GM12878 (cell line): ENCODE measurements around the gene PAX6. TPM values are rescaled to one million over a fixed set of nuclear protein-coding genes. Genes with fewer than 3 reads are reported as not detected.

ENCODE experiments used
- ATAC-seq: fragments of 200-7000 bp; cut with Tn5 transposase; 3 replicates; pipeline ENCODE4 v1.9.1; 2020; ENCODE audit warnings: mild to moderate bottlenecking, moderate library complexity
- BruUV-seq: library from RNA; stranded (reverse); fragments of 400-500 nt; replicated peaks from 2 replicates; lab custom pipeline; 2021; lab: Mats Ljungman, UMichigan
- CTCF ChIA-PET: fragments of 300-600 bp; sonication (Branson Sonifier 250); formaldehyde crosslinking; extraction: SDS; loops from one replicate; lab custom pipeline; 2021; ENCODE audit warnings: inconsistent platforms; lab: Yijun Ruan, JAX
- POLR2A ChIA-PET: fragments of 350-600 bp; formaldehyde crosslinking; extraction: SDS; loops from one replicate; lab custom pipeline; 2021; ENCODE audit warnings: inconsistent platforms; lab: Charles Lee
- RAD21 ChIA-PET: fragments of 300-600 bp; sonication (Branson Sonifier 250); formaldehyde crosslinking; loops from one replicate; lab custom pipeline; 2023; ENCODE audit warnings: antibody characterized with exemption; ENCODE audit not compliant: unreplicated experiment; lab: Charles Lee
- SMC1A ChIA-PET: fragments of 300-600 bp; sonication (Branson Sonifier 250); formaldehyde crosslinking; loops from one replicate; lab custom pipeline; 2023; ENCODE audit not compliant: unreplicated experiment, uncharacterized antibody; lab: Charles Lee
- DNase-seq: peaks from one replicate; pipeline ENCODE4 v3.0.0-alpha.2; 2011; ENCODE audit warnings: low read depth, low spot score
- FAIRE-seq: peaks from 3 replicates; lab custom pipeline; 2011; peaks lifted over from hg19 to GRCh38; lab: Jason Lieb, UNC
- H2AFZ ChIP-seq: 2 replicates; pipeline ENCODE4 v1.6.0; 2011; ENCODE audit warnings: low read depth, low read length, control low read depth; ENCODE audit not compliant: control insufficient read depth
- H3K27ac ChIP-seq: 2 replicates; pipeline ENCODE4 v1.5.1; 2011; ENCODE audit warnings: control low read depth; ENCODE audit not compliant: control insufficient read depth, insufficient read depth
- H3K27me3 ChIP-seq, 2 experiments: replicated peaks in 1 of 2; 2 replicates each; pipeline versions ENCODE4 v1.6.0 to v1.6.1; 2011; ENCODE audit warnings: low read length in 1 of 2; ENCODE audit not compliant: control insufficient read depth in 2 of 2, insufficient read depth in 2 of 2
- H3K36me3 ChIP-seq, 2 experiments: 2 replicates each; pipeline ENCODE4 v1.5.1; 2011; ENCODE audit warnings: low read length in 1 of 2; ENCODE audit not compliant: control insufficient read depth in 2 of 2, insufficient read depth in 2 of 2
- H3K4me1 ChIP-seq: 2 replicates; pipeline ENCODE4 v1.6.1; 2011; ENCODE audit warnings: mild to moderate bottlenecking, low read length, moderate library complexity, mixed read lengths; ENCODE audit not compliant: control insufficient read depth, insufficient read depth
- H3K4me2 ChIP-seq: 2 replicates; pipeline ENCODE4 v1.6.0; 2011; ENCODE audit warnings: control low read depth; ENCODE audit not compliant: control insufficient read depth, insufficient read depth
- H3K4me3 ChIP-seq: fragments of 200-600 bp; sonication (generic); 2 replicates; pipeline ENCODE4 v1.5.1; 2016
- H3K79me2 ChIP-seq: 2 replicates; pipeline ENCODE4 v1.6.0; 2011; ENCODE audit warnings: low read length; ENCODE audit not compliant: control insufficient read depth, insufficient read depth
- H3K9ac ChIP-seq: 2 replicates; pipeline ENCODE4 v1.8.0; 2011; ENCODE audit warnings: low read length, control low read depth, mixed read lengths; ENCODE audit not compliant: control insufficient read depth, insufficient read depth
- H3K9me3 ChIP-seq: replicated peaks from 3 replicates; pipeline ENCODE4 v1.5.1; 2011; ENCODE audit warnings: mild to moderate bottlenecking, low read length; ENCODE audit not compliant: control insufficient read depth, insufficient read depth
- H4K20me1 ChIP-seq: 2 replicates; pipeline ENCODE4 v1.6.0; 2011; ENCODE audit not compliant: control insufficient read depth, insufficient read depth
- ASH2L ChIP-seq: fragments of 300-600, 200-600 bp; sonication (generic); IDR thresholded peaks from 2 replicates; pipeline ENCODE4 v1.6.1; 2017; ENCODE audit warnings: low read depth, mild to moderate bottlenecking, borderline replicate concordance
- DPF2 ChIP-seq: fragments of 450-650 bp; IDR thresholded peaks from 2 replicates; pipeline ENCODE4 v1.6.1; 2017; ENCODE audit warnings: mild to moderate bottlenecking
- GATAD2B ChIP-seq: fragments of 450-650 bp; conservative IDR thresholded peaks from 2 replicates; pipeline ENCODE4 v1.6.1; 2017; ENCODE audit warnings: low read depth, mild to moderate bottlenecking, moderate library complexity
- JUND ChIP-seq: IDR thresholded peaks from 2 replicates; pipeline ENCODE4 v1.6.1; 2012; ENCODE audit warnings: low read depth, mild to moderate bottlenecking, low read length, improper control_type of control experiment, moderate library complexity
- MLLT1 ChIP-seq: fragments of 450-650 bp; IDR thresholded peaks from 2 replicates; pipeline ENCODE4 v1.6.1; 2016; ENCODE audit warnings: mild to moderate bottlenecking
- MTA2 ChIP-seq: fragments of 450-650 bp; IDR thresholded peaks from 2 replicates; pipeline ENCODE4 v1.6.1; 2016; ENCODE audit warnings: low read depth, mild to moderate bottlenecking, moderate library complexity
- MTA3 ChIP-seq: IDR thresholded peaks from 2 replicates; pipeline ENCODE4 v1.6.1; 2012; ENCODE audit warnings: low read length, inconsistent platforms, borderline replicate concordance
- MYC ChIP-seq: IDR thresholded peaks from 2 replicates; pipeline ENCODE4 v1.6.1; 2011; ENCODE audit warnings: mild to moderate bottlenecking, low read length, moderate library complexity, inconsistent platforms; ENCODE audit not compliant: insufficient read depth, insufficient replicate concordance, insufficient read length, severe bottlenecking
- NBN ChIP-seq: fragments of 450-650 bp; IDR thresholded peaks from 2 replicates; pipeline ENCODE4 v1.6.1; 2016
- NR2F1 ChIP-seq: fragments of 450-650 bp; conservative IDR thresholded peaks from 2 replicates; pipeline ENCODE4 v1.6.1; 2017; ENCODE audit warnings: mild to moderate bottlenecking
- REST ChIP-seq: IDR thresholded peaks from 2 replicates; pipeline ENCODE4 v1.6.1; 2012; ENCODE audit warnings: mild to moderate bottlenecking, low read depth, low read length
- SIX5 ChIP-seq: IDR thresholded peaks from 2 replicates; pipeline ENCODE4 v1.6.1; 2011; ENCODE audit warnings: mild to moderate bottlenecking, low read depth, low read length, moderate library complexity; ENCODE audit not compliant: severe bottlenecking
- WRNIP1 ChIP-seq: IDR thresholded peaks from 2 replicates; pipeline ENCODE4 v1.6.1; 2011; ENCODE audit warnings: low read depth, low read length, improper control_type of control experiment, borderline replicate concordance
- ZBED1 ChIP-seq: IDR thresholded peaks from 2 replicates; pipeline ENCODE4 v1.6.1; 2016; ENCODE audit warnings: borderline replicate concordance
- WGBS: methylation state at CpG from one replicate; pipeline ENCODE4 v1.1.6; 2016; ENCODE audit warnings: low lambda C conversion rate; ENCODE audit not compliant: insufficient replicate concordance, insufficient coverage; ENCODE audit errors: missing lambda C conversion rate; 5-methylcytosine and 5-hydroxymethylcytosine counted together
- in situ Hi-C: fragments of 300-500 bp; cut with MboI; formaldehyde crosslinking; loops from 9 replicates; pipeline ENCODE4 v1.14.3; 2018; ENCODE audit warnings: mixed read lengths
- intact Hi-C: fragments of 100-400 bp; cut with micrococcal nuclease; formaldehyde crosslinking; loops from one replicate; pipeline ENCODE4 v1.14.2; 2022; ENCODE audit not compliant: unreplicated experiment
- polyA plus RNA-seq, 11 experiments: library from polyadenylated mRNA; depleted of rRNA in 4 of 11; unstranded in 6 of 11; stranded (reverse) in 5 of 11; fragments of >200 nt; fragmentation: Nextera tagmentation in 4 of 11; fragmentation: Illumina TruSeq in 1 of 11; extraction: Ambion mirVana in 4 of 11; extraction: Trizol in 1 of 11; gene quantifications; 1 replicate in 1 of 11; 2 replicates in 10 of 11; pipeline versions ENCODE4 v1.2.1 to v1.2.3, GENCODE V29; 2011 to 2016; ENCODE audit warnings: inconsistent platforms in 2 of 11, missing spikeins in 2 of 11, low read depth in 1 of 11
- total RNA-seq, 4 experiments: library from RNA; depleted of rRNA in 3 of 4; stranded (reverse); fragments of >200 nt in 3 of 4; fragmentation: Illumina TruSeq in 1 of 4; extraction: Trizol in 1 of 4; gene quantifications; 2 replicates each; pipeline versions ENCODE4 v1.2.1 to v1.2.3, GENCODE V29; 2013 to 2021

Gene PAX6
- total and polyA plus RNA-seq, 10 of the 15 experiments (the other 5 are each of a cell fraction or from before 2014, with no cell fraction given) = 0.06 to 0.26 (median 0.10) TPM; not detected in 3

- H3K4me3 ChIP-seq = no peak overlapping the region
- RAD21 ChIA-PET = no interaction called here
These were observed 42.1 kb downstream of the PAX6 start for GRCh38 chr11:31768749-31769640.

More at GRCh38 chr11:31768749-31769640, 42.1 kb downstream of the PAX6 start:
- Histone ChIP-seq H3K36me3 (no peaks in the 10 kb centered on the region), H3K27me3 (no peaks in the 10 kb centered on the region), H3K27ac (no peak overlapping the region), H3K79me2 (no peaks in the 10 kb centered on the region), H3K9ac (no peak overlapping the region), H3K4me2 (no peak overlapping the region), H2AFZ (no peak overlapping the region), H3K4me1 (no peaks in the 10 kb centered on the region), H4K20me1 (no peaks in the 10 kb centered on the region), H3K9me3 (no peaks in the 10 kb centered on the region)
- BruUV-seq = no TSS peak
- DNase-seq (no peak), ATAC-seq (no peak), FAIRE-seq (no peak)
- WGBS = 78% methylated on average over 9 of the region's 9 CpGs
- intact Hi-C loops (no loop called here), in situ Hi-C loops (no loop called here)
- no peak for TF ChIP-seq NR2F1
- no peak for TF ChIP-seq ASH2L
- TF ChIP-seq ZBED1 = no peak
- no peak for TF ChIP-seq GATAD2B
- TF ChIP-seq MLLT1 = no peak
- TF ChIP-seq MTA2 = no peak
- TF ChIP-seq JUND = no peak
- TF ChIP-seq MTA3 = no peak
- TF ChIP-seq NBN = no peak
- TF ChIP-seq WRNIP1 = no peak
- TF ChIP-seq SIX5 = no peak
- TF ChIP-seq REST = no peak
- no peak for TF ChIP-seq DPF2
- no peak for TF ChIP-seq MYC
- CTCF ChIA-PET = interaction anchor here (1.3 to 1.6 kb wide), 3 partner anchors 188 to 407 kb away, joined by 3 to 5 read pairs (median 5); no protein-coding TSS in a partner anchor
- POLR2A ChIA-PET = no interaction called here
- SMC1A ChIA-PET = interaction anchor here (0.8 to 0.9 kb wide), 3 partner anchors 9 to 21 kb away, joined by 3 read pairs; no protein-coding TSS in a partner anchor
